B cell (primary cell): ENCODE data around the gene MEG3. TPM values are rescaled to one million over a fixed set of nuclear protein-coding genes. Genes with fewer than 3 reads are reported as not detected.

ENCODE experiments used
- ATAC-seq: fragments of 200-7000 bp; cut with Tn5 transposase; one replicate; pipeline ENCODE4 v1.10.0; 2021; ENCODE audit warnings: low read depth, mild to moderate bottlenecking, moderate number of reproducible peaks, moderate library complexity
- CTCF ChIA-PET: fragments of 350-600 bp; sonication (Branson Sonifier 250); formaldehyde crosslinking; loops from one replicate; lab custom pipeline; 2021; ENCODE audit warnings: antibody characterized with exemption, inconsistent platforms; lab: Charles Lee
- POLR2A ChIA-PET: fragments of 350-600 bp; sonication (Branson Sonifier 250); formaldehyde crosslinking; loops from one replicate; lab custom pipeline; 2021; ENCODE audit warnings: antibody characterized with exemption; lab: Charles Lee
- DNase-seq: peaks from one replicate; pipeline ENCODE4 v3.0.0; 2013
- H2AFZ ChIP-seq: 2 replicates; pipeline ENCODE4 v1.6.1; 2012; ENCODE audit warnings: mild to moderate bottlenecking, low read depth, low read length; ENCODE audit not compliant: insufficient read depth, poor library complexity, severe bottlenecking
- H3K27ac ChIP-seq, 2 donors: 1 replicate in 1 of 2; 2 replicates in 1 of 2; pipeline ENCODE4 v1.5.1; 2012 to 2013; ENCODE audit warnings: low read length in 2 of 2, mild to moderate bottlenecking in 2 of 2, moderate library complexity in 1 of 2
- H3K27me3 ChIP-seq, 4 experiments: fragments of 200-600 bp in 1 of 4; sonication (generic) in 1 of 4; replicated peaks in 1 of 4; 1 replicate in 2 of 4; 2 replicates in 2 of 4; pipeline versions ENCODE4 v1.6.1 to v1.7.0; 2013 to 2016; ENCODE audit warnings: low read length in 3 of 4, mild to moderate bottlenecking in 2 of 4, mixed read lengths in 1 of 4, moderate library complexity in 1 of 4; ENCODE audit not compliant: insufficient read depth in 4 of 4, control insufficient read depth in 3 of 4; ENCODE audit errors: control extremely low read depth in 1 of 4
- H3K36me3 ChIP-seq, 2 experiments: replicated peaks in 1 of 2; 1 replicate in 1 of 2; 2 replicates in 1 of 2; pipeline versions ENCODE4 v1.6.1 to v1.7.1; 2013; ENCODE audit warnings: low read length in 1 of 2; ENCODE audit not compliant: insufficient read depth in 2 of 2, control insufficient read depth in 1 of 2; ENCODE audit errors: control extremely low read depth in 1 of 2, extremely low read depth in 1 of 2
- H3K4me1 ChIP-seq, 2 donors: fragments of 200-600 bp in 1 of 2; sonication (generic) in 1 of 2; 1 replicate in 1 of 2; 2 replicates in 1 of 2; pipeline versions ENCODE4 v1.5.1 to v1.6.1; 2013 to 2017; ENCODE audit warnings: low read length in 2 of 2; ENCODE audit not compliant: control insufficient read depth in 2 of 2, insufficient read depth in 2 of 2
- H3K4me2 ChIP-seq: replicated peaks from 2 replicates; pipeline ENCODE3; 2012; ENCODE audit warnings: mild to moderate bottlenecking, low read depth, low read length; ENCODE audit not compliant: poor library complexity, severe bottlenecking
- H3K4me3 ChIP-seq, 5 experiments: fragments of 200-600 bp in 1 of 5; sonication (generic) in 1 of 5; 1 replicate in 3 of 5; 2 replicates in 2 of 5; pipeline versions ENCODE4 v1.5.1 to v1.7.0; 2011 to 2016; ENCODE audit warnings: low read length in 4 of 5, mild to moderate bottlenecking in 4 of 5, low read depth in 2 of 5, control low read depth in 1 of 5, moderate library complexity in 1 of 5; ENCODE audit not compliant: insufficient read depth in 1 of 5; ENCODE audit errors: control extremely low read depth in 1 of 5, extremely low read depth in 1 of 5
- H3K79me2 ChIP-seq: fragments of 200-600 bp; sonication (generic); one replicate; pipeline ENCODE4 v1.6.0; 2016; ENCODE audit warnings: low read length; ENCODE audit not compliant: control insufficient read depth, insufficient read depth
- H3K9ac ChIP-seq: fragments of 200-600 bp; sonication (generic); 2 replicates; pipeline ENCODE4 v1.6.1; 2017; ENCODE audit warnings: mild to moderate bottlenecking, low read length, moderate library complexity
- H3K9me3 ChIP-seq, 3 donors: one replicate each; pipeline versions ENCODE4 v1.6.1 to v1.7.1; 2013; ENCODE audit warnings: low read length in 2 of 3; ENCODE audit not compliant: control insufficient read depth in 2 of 3, insufficient read depth in 1 of 3; ENCODE audit errors: control extremely low read depth in 1 of 3
- H4K20me1 ChIP-seq: 2 replicates; pipeline ENCODE4 v1.6.0; 2012; ENCODE audit warnings: mild to moderate bottlenecking, low read length; ENCODE audit not compliant: insufficient read depth, control insufficient read depth, poor library complexity, severe bottlenecking
- H3K27ac Mint-ChIP-seq: one replicate; pipeline ENCODE4 v1.8.0; 2021; ENCODE audit warnings: mixed read lengths
- H3K27me3 Mint-ChIP-seq: one replicate; pipeline ENCODE4 v1.8.0; 2021; ENCODE audit warnings: mixed read lengths
- H3K4me1 Mint-ChIP-seq: one replicate; pipeline ENCODE4 v1.8.0; 2021; ENCODE audit warnings: mixed read lengths
- H3K4me3 Mint-ChIP-seq: one replicate; pipeline ENCODE4 v1.8.0; 2021; ENCODE audit warnings: mixed read lengths
- H3K9me3 Mint-ChIP-seq: one replicate; pipeline ENCODE4 v1.8.0; 2022; ENCODE audit warnings: mixed read lengths; ENCODE audit not compliant: insufficient read depth
- EZH2 ChIP-seq: IDR thresholded peaks from 2 replicates; pipeline ENCODE4 v1.6.1; 2012; ENCODE audit warnings: borderline replicate concordance, low read depth, mild to moderate bottlenecking, moderate library complexity, low read length; ENCODE audit not compliant: insufficient read depth, poor library complexity, severe bottlenecking
- WGBS: methylation state at CpG from one replicate; pipeline ENCODE4 v1.1.5; 2013; ENCODE audit warnings: missing lambda C conversion rate; ENCODE audit not compliant: insufficient coverage; 5-methylcytosine and 5-hydroxymethylcytosine counted together
- intact Hi-C: fragments of 100-400 bp; cut with micrococcal nuclease; formaldehyde crosslinking; loops from one replicate; pipeline ENCODE4 v1.10.0; 2022
- polyA plus RNA-seq: library from polyadenylated mRNA; depleted of rRNA; stranded (reverse); fragments of >200 nt; gene quantifications from 2 replicates; pipeline ENCODE4 v1.2.3, GENCODE V29; 2012
- total RNA-seq, 2 donors: library from RNA; stranded (reverse); fragments of 120-200 nt in 1 of 2; gene quantifications; 1 replicate in 1 of 2; 2 replicates in 1 of 2; pipeline versions ENCODE4 v1.2.3 to v1.2.4, GENCODE V29; 2013 to 2022
- TF ChIP-seq, protein P1 (sequence below): fragments of 200-600 bp; IDR thresholded peaks from one replicate; pipeline ENCODE4 v1.8.0; 2022; ENCODE audit warnings: antibody characterized with exemption, mild to moderate bottlenecking

MEG3 gene
- total and polyA plus RNA-seq, 2 donors (not counting 1 experiment from before 2014, with no cell fraction given), result 0.13 TPM; not detected in 1

- intact Hi-C loops, result no loop called here
- H3K36me3 ChIP-seq, result no peaks in the 10 kb centered on the region
- no peaks in the 10 kb centered on the region for H3K79me2 ChIP-seq
- ChIA-PET POLR2A (no interaction called here), CTCF (no interaction called here)
- H3K9ac ChIP-seq, result no peak overlapping the region
- TF ChIP-seq EZH2, result no peak
- TF ChIP-seq, protein P1, sequence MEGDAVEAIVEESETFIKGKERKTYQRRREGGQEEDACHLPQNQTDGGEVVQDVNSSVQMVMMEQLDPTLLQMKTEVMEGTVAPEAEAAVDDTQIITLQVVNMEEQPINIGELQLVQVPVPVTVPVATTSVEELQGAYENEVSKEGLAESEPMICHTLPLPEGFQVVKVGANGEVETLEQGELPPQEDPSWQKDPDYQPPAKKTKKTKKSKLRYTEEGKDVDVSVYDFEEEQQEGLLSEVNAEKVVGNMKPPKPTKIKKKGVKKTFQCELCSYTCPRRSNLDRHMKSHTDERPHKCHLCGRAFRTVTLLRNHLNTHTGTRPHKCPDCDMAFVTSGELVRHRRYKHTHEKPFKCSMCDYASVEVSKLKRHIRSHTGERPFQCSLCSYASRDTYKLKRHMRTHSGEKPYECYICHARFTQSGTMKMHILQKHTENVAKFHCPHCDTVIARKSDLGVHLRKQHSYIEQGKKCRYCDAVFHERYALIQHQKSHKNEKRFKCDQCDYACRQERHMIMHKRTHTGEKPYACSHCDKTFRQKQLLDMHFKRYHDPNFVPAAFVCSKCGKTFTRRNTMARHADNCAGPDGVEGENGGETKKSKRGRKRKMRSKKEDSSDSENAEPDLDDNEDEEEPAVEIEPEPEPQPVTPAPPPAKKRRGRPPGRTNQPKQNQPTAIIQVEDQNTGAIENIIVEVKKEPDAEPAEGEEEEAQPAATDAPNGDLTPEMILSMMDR, result no peak
- no peaks in the 10 kb centered on the region for H3K27me3 ChIP-seq
- no peak overlapping the region for H2AFZ ChIP-seq
- H3K4me3 Mint-ChIP-seq, result no peak overlapping the region
- no peak overlapping the region for H3K27ac Mint-ChIP-seq
- 75% methylated on average over 5 of the region's 5 CpGs for WGBS
- H3K4me1 ChIP-seq, result no peaks in the 10 kb centered on the region
- H3K4me1 Mint-ChIP-seq, result no peaks in the 10 kb centered on the region
- peaks cover 4% of the 10 kb centered on the region for H3K9me3 Mint-ChIP-seq
- no peaks in the 10 kb centered on the region for H3K27me3 Mint-ChIP-seq
- DNase-seq, result no peak
- H3K4me3 ChIP-seq, result no peak overlapping the region
- ATAC-seq, result no peak
- no peaks in the 10 kb centered on the region for H4K20me1 ChIP-seq
- no peak overlapping the region for H3K4me2 ChIP-seq
- H3K9me3 ChIP-seq, result peaks cover 0 to 35% (median 0%) of the 10 kb centered on the region in 3 donors
- no peak overlapping the region for H3K27ac ChIP-seq
Observed at GRCh38 chr14:100885617-100886016, 59.7 kb downstream of the MEG3 start.

DNA sequence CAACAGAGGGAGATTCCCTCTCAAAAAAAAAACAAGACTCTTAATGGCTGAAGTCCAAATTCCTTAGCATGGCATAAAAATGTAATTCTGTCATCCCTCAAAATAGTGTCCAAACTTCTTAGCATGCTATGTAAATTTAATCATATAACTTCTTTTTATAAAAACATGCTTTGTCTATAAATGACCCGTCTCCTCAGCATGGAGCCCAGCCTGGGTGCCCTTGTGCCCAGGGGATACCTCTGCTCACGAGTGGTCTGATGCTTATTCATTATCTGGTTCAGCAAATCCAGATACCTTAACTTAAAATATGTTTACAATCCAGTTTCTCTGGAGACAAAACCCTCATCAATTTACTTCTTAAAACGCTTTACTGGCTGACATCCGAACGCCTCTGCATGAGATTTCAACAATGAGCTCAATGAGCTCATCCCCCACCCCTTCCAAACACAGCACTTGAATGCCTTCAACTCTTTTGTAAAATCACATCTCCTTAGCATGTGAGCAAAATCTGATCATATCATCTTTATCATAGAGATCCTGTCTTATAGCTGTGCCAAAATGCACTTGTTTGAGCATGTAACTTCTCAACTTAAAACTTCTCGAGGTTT, 61.9 kb downstream of the MEG3 start:
- Histone ChIP-seq H3K4me1 (no peaks in the 10 kb centered on the region), H3K27me3 (no peaks in the 10 kb centered on the region), H2AFZ (no peak overlapping the region), H3K9ac (no peak overlapping the region), H3K9me3 (peaks cover 0 to 12% (median 0%) of the 10 kb centered on the region in 3 donors), H3K4me3 (no peak overlapping the region), H3K79me2 (no peaks in the 10 kb centered on the region), H3K36me3 (no peaks in the 10 kb centered on the region), H3K4me2 (no peak overlapping the region), H3K27ac (no peak overlapping the region), H4K20me1 (no peaks in the 10 kb centered on the region)
- 97% methylated on average over 6 of the region's 6 CpGs for WGBS
- Mint-ChIP-seq H3K27ac (no peak overlapping the region), H3K4me3 (no peak overlapping the region), H3K9me3 (peaks cover 3% of the 10 kb centered on the region), H3K4me1 (no peaks in the 10 kb centered on the region), H3K27me3 (no peaks in the 10 kb centered on the region)
- DNase-seq (no peak), ATAC-seq (no peak)
- intact Hi-C loops, result no loop called here
- ChIA-PET CTCF (no interaction called here), POLR2A (no interaction called here)
- no peak for TF ChIP-seq EZH2
- TF ChIP-seq, protein P1, result no peak
